HepG2 (cell line): ENCODE results near the gene TMBIM1. TPM values are rescaled to one million over a fixed set of nuclear protein-coding genes. Genes with fewer than 3 reads are reported as not detected.

Experiments used
- CBFB ChIP-seq: sonication (generic); formaldehyde crosslinking; IDR thresholded peaks from 2 replicates; pipeline ENCODE4 v1.4.0; 2020; ENCODE audit warnings: missing genetic modification reagents
- EHMT2 ChIP-seq: fragments of 200-600 bp; sonication (generic); IDR thresholded peaks from 2 replicates; pipeline ENCODE4 v1.7.0; 2017; ENCODE audit warnings: antibody characterized with exemption, low read depth, low read length, borderline replicate concordance
- HDAC1 ChIP-seq: sonication (generic); formaldehyde crosslinking; IDR thresholded peaks from 2 replicates; pipeline ENCODE4 v1.5.1; 2020; ENCODE audit warnings: mild to moderate bottlenecking, missing genetic modification reagents
- JUN ChIP-seq: sonication (generic); formaldehyde crosslinking; IDR thresholded peaks from 2 replicates; pipeline ENCODE4 v1.4.0; 2020; ENCODE audit warnings: mild to moderate bottlenecking, missing genetic modification reagents
- JUND ChIP-seq: sonication (generic); formaldehyde crosslinking; IDR thresholded peaks from 2 replicates; pipeline ENCODE4 v1.8.0; 2022; ENCODE audit warnings: mild to moderate bottlenecking, missing genetic modification reagents
- KDM3A ChIP-seq: IDR thresholded peaks from 2 replicates; pipeline ENCODE4 v1.6.1; 2018; ENCODE audit warnings: low read depth, missing compliant biosample characterization
- MIER2 ChIP-seq: IDR thresholded peaks from 2 replicates; pipeline ENCODE4 v1.6.1; 2016; ENCODE audit warnings: missing biosample characterization, missing genetic modification reagents
- NCOR1 ChIP-seq: fragments of 200-600 bp; sonication (generic); IDR thresholded peaks from 2 replicates; pipeline ENCODE4 v1.7.0; 2017; ENCODE audit warnings: antibody characterized with exemption, low read length, borderline replicate concordance
- SPEN ChIP-seq: sonication (generic); formaldehyde crosslinking; IDR thresholded peaks from 2 replicates; pipeline ENCODE4 v1.5.1; 2020; ENCODE audit warnings: low read depth, mild to moderate bottlenecking, missing genetic modification reagents
- SYNCRIP ChIP-seq: fragments of 200-400 bp; formaldehyde crosslinking; IDR thresholded peaks from 2 replicates; pipeline ENCODE4 v1.6.1; 2018; ENCODE audit warnings: mild to moderate bottlenecking, low read depth, low read length; ENCODE audit not compliant: insufficient read depth
- TRIM24 ChIP-seq: sonication (generic); formaldehyde crosslinking; IDR thresholded peaks from 2 replicates; pipeline ENCODE4 v1.8.0; 2022; ENCODE audit warnings: mild to moderate bottlenecking, missing genetic modification reagents
- ZNF264 ChIP-seq: sonication (generic); formaldehyde crosslinking; IDR thresholded peaks from 2 replicates; pipeline ENCODE4 v1.4.0; 2020; ENCODE audit warnings: missing genetic modification reagents
- ZNF432 ChIP-seq: sonication (generic); formaldehyde crosslinking; IDR thresholded peaks from 2 replicates; pipeline ENCODE4 v1.5.0; 2020; ENCODE audit warnings: missing genetic modification reagents, mild to moderate bottlenecking, borderline replicate concordance
- ZNF543 ChIP-seq: sonication (generic); formaldehyde crosslinking; IDR thresholded peaks from 2 replicates; pipeline ENCODE4 v1.4.0; 2020; ENCODE audit warnings: mild to moderate bottlenecking, missing genetic modification reagents
- ZNF577 ChIP-seq: sonication (generic); formaldehyde crosslinking; IDR thresholded peaks from 2 replicates; pipeline ENCODE4 v1.4.0; 2020; ENCODE audit warnings: mild to moderate bottlenecking, low read depth, missing genetic modification reagents, borderline replicate concordance
- ZNF775 ChIP-seq: sonication (generic); formaldehyde crosslinking; IDR thresholded peaks from 2 replicates; pipeline ENCODE4 v1.4.0; 2020; ENCODE audit warnings: missing genetic modification reagents, mild to moderate bottlenecking, moderate library complexity, borderline replicate concordance
- ZNF883 ChIP-seq: sonication (generic); formaldehyde crosslinking; IDR thresholded peaks from 2 replicates; pipeline ENCODE4 v1.5.1; 2020; ENCODE audit warnings: mild to moderate bottlenecking, missing genetic modification reagents; ENCODE audit errors: not compliant biosample characterization
- ZZZ3 ChIP-seq: sonication (generic); formaldehyde crosslinking; IDR thresholded peaks from 2 replicates; pipeline ENCODE4 v1.4.0; 2020; ENCODE audit warnings: missing genetic modification reagents, mild to moderate bottlenecking, borderline replicate concordance
- polyA plus RNA-seq, 8 experiments: library from polyadenylated mRNA; depleted of rRNA in 3 of 8; stranded (reverse) in 7 of 8; unstranded in 1 of 8; fragments of >200 nt; fragmentation: Illumina TruSeq in 4 of 8; extraction: Trizol in 4 of 8; gene quantifications; 2 replicates each; pipeline versions ENCODE4 v1.2.1 to v1.2.3, GENCODE V29; 2011 to 2016; ENCODE audit warnings: low read depth in 4 of 8, missing spikeins in 1 of 8, mixed read lengths in 1 of 8; ENCODE audit not compliant: insufficient read depth in 1 of 8
- total RNA-seq, 5 experiments: library from RNA; depleted of rRNA; stranded (reverse); fragments of >200 nt; fragmentation: Illumina TruSeq; extraction: Trizol; gene quantifications; 2 replicates each; pipeline ENCODE4 v1.2.3, GENCODE V29; 2016; ENCODE audit warnings: low read depth in 1 of 5
- TF ChIP-seq, protein P1 (sequence below): IDR thresholded peaks from 2 replicates; pipeline ENCODE4 v1.6.1; 2016; ENCODE audit warnings: missing compliant biosample characterization, missing genetic modification reagents, borderline replicate concordance
- TF ChIP-seq, protein P2 (sequence below): sonication (generic); formaldehyde crosslinking; IDR thresholded peaks from 2 replicates; pipeline ENCODE4 v1.5.0; 2020; ENCODE audit warnings: missing genetic modification reagents, mild to moderate bottlenecking, borderline replicate concordance
- TF ChIP-seq, protein P3 (sequence below): sonication (generic); formaldehyde crosslinking; IDR thresholded peaks from 2 replicates; pipeline ENCODE4 v1.9.0; 2021; ENCODE audit warnings: missing genetic modification reagents, borderline replicate concordance
- TF ChIP-seq, protein P4 (sequence below): sonication (generic); formaldehyde crosslinking; conservative IDR thresholded peaks from 2 replicates; pipeline ENCODE4 v1.4.0; 2020; ENCODE audit warnings: missing genetic modification reagents
- TF ChIP-seq, protein P5 (sequence below): sonication (generic); formaldehyde crosslinking; conservative IDR thresholded peaks from 2 replicates; pipeline ENCODE4 v1.8.0; 2022; ENCODE audit warnings: mild to moderate bottlenecking, moderate library complexity, missing genetic modification reagents

TMBIM1 gene
- total and polyA plus RNA-seq, 2 of the 13 experiments (the other 11 are each of a cell fraction or from before 2014, with no cell fraction given): 127 to 139 TPM

DNA sequence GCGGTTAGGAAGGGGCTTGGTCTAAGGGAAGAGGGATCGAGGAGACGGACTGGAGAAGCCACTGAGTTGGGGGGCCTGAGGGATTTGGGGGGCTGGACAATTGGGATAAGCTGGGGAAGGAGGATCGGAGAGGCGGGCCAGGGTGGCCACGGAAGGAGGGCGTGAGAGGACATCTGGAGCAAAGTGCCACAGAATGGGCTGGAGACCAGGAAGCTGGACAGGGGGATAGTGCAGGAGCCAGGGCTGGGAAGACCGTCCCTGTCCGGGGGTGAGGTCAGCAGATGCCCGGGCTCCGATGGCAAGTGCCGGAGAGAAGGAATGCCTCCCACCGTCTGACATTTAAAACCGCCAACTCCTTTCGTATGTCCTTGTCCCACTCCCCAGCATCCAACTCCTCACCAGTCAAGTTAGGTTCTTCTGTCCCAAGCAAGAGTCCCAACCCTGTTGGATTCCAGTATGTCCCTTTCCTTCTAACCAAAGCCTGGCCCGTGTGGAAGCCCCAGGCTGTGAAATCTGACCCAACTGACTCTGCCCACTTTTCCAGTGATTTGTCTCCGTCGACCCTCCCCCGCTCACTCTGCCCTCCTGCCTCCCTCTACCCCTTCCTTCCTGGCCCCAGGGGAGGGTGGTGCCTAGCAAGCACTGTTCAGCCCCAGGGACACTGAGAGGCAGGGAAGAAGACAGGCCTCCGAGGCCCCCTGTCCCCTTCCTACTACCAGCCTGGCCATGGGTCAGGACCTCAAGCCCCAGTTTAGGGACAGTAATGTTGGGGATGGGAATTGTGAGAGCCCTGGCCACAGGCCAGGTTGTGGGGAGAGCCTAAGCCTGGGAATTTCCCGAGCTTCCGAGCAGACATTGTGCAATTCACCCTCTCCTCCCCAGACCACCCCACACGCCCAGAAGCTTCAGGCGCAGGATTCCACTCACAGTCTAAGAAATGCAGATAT lies 31.5 kb upstream of the TMBIM1 start (continued):
- TF ChIP-seq, protein P1, sequence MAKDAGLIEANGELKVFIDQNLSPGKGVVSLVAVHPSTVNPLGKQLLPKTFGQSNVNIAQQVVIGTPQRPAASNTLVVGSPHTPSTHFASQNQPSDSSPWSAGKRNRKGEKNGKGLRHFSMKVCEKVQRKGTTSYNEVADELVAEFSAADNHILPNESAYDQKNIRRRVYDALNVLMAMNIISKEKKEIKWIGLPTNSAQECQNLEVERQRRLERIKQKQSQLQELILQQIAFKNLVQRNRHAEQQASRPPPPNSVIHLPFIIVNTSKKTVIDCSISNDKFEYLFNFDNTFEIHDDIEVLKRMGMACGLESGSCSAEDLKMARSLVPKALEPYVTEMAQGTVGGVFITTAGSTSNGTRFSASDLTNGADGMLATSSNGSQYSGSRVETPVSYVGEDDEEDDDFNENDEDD (CRISPR knock-in tag): no peak
- TF ChIP-seq JUND (CRISPR knock-in tag) (0 out of 2 replicates have a peak, but pooled peaks have one; percentile 12), ZZZ3 (no peak), SPEN (peak; percentile 23; the same call in 1 of the 2 replicates), ZNF883 (no peak), JUN (CRISPR knock-in tag) (no peak), KDM3A (CRISPR knock-in tag) (0 out of 2 replicates have a peak, but pooled peaks have one; percentile 49), EHMT2 (no peak), TRIM24 (CRISPR knock-in tag) (peak; percentile 67), ZNF577 (CRISPR knock-in tag) (no peak), ZNF543 (CRISPR knock-in tag) (peak; percentile 62; the same call in 1 of the 2 replicates), NCOR1 (no peak), ZNF775 (CRISPR knock-in tag) (no peak), CBFB (CRISPR knock-in tag) (no peak; the same call in 1 of the 2 replicates), SYNCRIP (no peak), HDAC1 (CRISPR knock-in tag) (peak; percentile 26; the same call in 1 of the 2 replicates), ZNF432 (CRISPR knock-in tag) (no peak), MIER2 (CRISPR knock-in tag) (no peak), ZNF264 (CRISPR knock-in tag) (no peak)
- TF ChIP-seq, protein P2, sequence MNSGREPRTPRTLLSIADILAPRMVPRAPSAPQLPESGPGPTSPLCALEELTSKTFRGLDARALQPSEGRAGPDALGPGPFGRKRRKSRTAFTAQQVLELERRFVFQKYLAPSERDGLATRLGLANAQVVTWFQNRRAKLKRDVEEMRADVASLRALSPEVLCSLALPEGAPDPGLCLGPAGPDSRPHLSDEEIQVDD (CRISPR knock-in tag): no peak
- TF ChIP-seq, protein P3, sequence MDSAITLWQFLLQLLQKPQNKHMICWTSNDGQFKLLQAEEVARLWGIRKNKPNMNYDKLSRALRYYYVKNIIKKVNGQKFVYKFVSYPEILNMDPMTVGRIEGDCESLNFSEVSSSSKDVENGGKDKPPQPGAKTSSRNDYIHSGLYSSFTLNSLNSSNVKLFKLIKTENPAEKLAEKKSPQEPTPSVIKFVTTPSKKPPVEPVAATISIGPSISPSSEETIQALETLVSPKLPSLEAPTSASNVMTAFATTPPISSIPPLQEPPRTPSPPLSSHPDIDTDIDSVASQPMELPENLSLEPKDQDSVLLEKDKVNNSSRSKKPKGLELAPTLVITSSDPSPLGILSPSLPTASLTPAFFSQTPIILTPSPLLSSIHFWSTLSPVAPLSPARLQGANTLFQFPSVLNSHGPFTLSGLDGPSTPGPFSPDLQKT: no peak
- TF ChIP-seq, protein P4, sequence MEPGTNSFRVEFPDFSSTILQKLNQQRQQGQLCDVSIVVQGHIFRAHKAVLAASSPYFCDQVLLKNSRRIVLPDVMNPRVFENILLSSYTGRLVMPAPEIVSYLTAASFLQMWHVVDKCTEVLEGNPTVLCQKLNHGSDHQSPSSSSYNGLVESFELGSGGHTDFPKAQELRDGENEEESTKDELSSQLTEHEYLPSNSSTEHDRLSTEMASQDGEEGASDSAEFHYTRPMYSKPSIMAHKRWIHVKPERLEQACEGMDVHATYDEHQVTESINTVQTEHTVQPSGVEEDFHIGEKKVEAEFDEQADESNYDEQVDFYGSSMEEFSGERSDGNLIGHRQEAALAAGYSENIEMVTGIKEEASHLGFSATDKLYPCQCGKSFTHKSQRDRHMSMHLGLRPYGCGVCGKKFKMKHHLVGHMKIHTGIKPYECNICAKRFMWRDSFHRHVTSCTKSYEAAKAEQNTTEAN (CRISPR knock-in tag): no peak
- TF ChIP-seq, protein P5, sequence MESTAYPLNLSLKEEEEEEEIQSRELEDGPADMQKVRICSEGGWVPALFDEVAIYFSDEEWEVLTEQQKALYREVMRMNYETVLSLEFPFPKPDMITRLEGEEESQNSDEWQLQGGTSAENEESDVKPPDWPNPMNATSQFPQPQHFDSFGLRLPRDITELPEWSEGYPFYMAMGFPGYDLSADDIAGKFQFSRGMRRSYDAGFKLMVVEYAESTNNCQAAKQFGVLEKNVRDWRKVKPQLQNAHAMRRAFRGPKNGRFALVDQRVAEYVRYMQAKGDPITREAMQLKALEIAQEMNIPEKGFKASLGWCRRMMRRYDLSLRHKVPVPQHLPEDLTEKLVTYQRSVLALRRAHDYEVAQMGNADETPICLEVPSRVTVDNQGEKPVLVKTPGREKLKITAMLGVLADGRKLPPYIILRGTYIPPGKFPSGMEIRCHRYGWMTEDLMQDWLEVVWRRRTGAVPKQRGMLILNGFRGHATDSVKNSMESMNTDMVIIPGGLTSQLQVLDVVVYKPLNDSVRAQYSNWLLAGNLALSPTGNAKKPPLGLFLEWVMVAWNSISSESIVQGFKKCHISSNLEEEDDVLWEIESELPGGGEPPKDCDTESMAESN (CRISPR knock-in tag): no peak; the same call in 1 of the 2 replicates
